GM12878 (cell line): Measurements from ENCODE around the gene INAFM1. TPM values are rescaled to one million over a fixed set of nuclear protein-coding genes. Genes with fewer than 3 reads are reported as not detected.
A peak's percentile ranks its signal among the peaks of the same experiment; 100 is the strongest.

Experiments
- BCL3 ChIP-seq: IDR thresholded peaks from 2 replicates; pipeline ENCODE4 v1.6.1; 2011; ENCODE audit warnings: borderline replicate concordance, low read depth, mild to moderate bottlenecking, moderate library complexity, low read length; ENCODE audit not compliant: insufficient read depth, poor library complexity, severe bottlenecking
- BCLAF1 ChIP-seq: fragments of 450-650 bp; IDR thresholded peaks from 2 replicates; pipeline ENCODE4 v1.6.1; 2017; ENCODE audit warnings: antibody characterized with exemption, mild to moderate bottlenecking, moderate library complexity
- BMI1 ChIP-seq: fragments of 450-650 bp; IDR thresholded peaks from 2 replicates; pipeline ENCODE4 v1.6.1; 2016; ENCODE audit warnings: mild to moderate bottlenecking, moderate library complexity, borderline replicate concordance
- CREB1 ChIP-seq: IDR thresholded peaks from 2 replicates; pipeline ENCODE4 v1.6.1; 2012; ENCODE audit warnings: low read depth, mild to moderate bottlenecking, inconsistent platforms
- DPF2 ChIP-seq: fragments of 450-650 bp; IDR thresholded peaks from 2 replicates; pipeline ENCODE4 v1.6.1; 2017; ENCODE audit warnings: mild to moderate bottlenecking
- EP300 ChIP-seq, 2 experiments: fragments of 150-350 bp in 1 of 2; IDR thresholded peaks; 2 replicates each; pipeline ENCODE4 v1.6.1; 2011 to 2012; ENCODE audit warnings: low read depth in 2 of 2, low read length in 2 of 2, borderline replicate concordance in 1 of 2, improper control_type of control experiment in 1 of 2, inconsistent platforms in 1 of 2; ENCODE audit not compliant: control insufficient read depth in 1 of 2
- HCFC1 ChIP-seq: fragments of 150-350 bp; IDR thresholded peaks from 2 replicates; pipeline ENCODE4 v1.6.1; 2014; ENCODE audit warnings: low read length
- HDAC2 ChIP-seq: fragments of 200-600 bp; sonication (generic); IDR thresholded peaks from 2 replicates; pipeline ENCODE4 v1.6.1; 2017
- HDAC6 ChIP-seq: fragments of 200-600 bp; sonication (generic); IDR thresholded peaks from one replicate; pipeline ENCODE4 v1.8.0; 2017; ENCODE audit warnings: antibody characterized with exemption; ENCODE audit not compliant: unreplicated experiment
- IRF5 ChIP-seq: fragments of 450-650 bp; IDR thresholded peaks from 2 replicates; pipeline ENCODE4 v1.6.1; 2017; ENCODE audit warnings: borderline replicate concordance
- JUNB ChIP-seq: IDR thresholded peaks from 2 replicates; pipeline ENCODE4 v1.6.1; 2016; ENCODE audit warnings: antibody characterized with exemption, mild to moderate bottlenecking
- KAT2A ChIP-seq: conservative IDR thresholded peaks from 2 replicates; pipeline ENCODE4 v1.6.1; 2011; ENCODE audit warnings: low read depth, low read length; ENCODE audit not compliant: control insufficient read depth
- LARP7 ChIP-seq: fragments of 450-650 bp; IDR thresholded peaks from 2 replicates; pipeline ENCODE4 v1.6.1; 2017; ENCODE audit warnings: mild to moderate bottlenecking
- MYC ChIP-seq: IDR thresholded peaks from 2 replicates; pipeline ENCODE4 v1.6.1; 2011; ENCODE audit warnings: mild to moderate bottlenecking, low read length, moderate library complexity, inconsistent platforms; ENCODE audit not compliant: insufficient read depth, insufficient replicate concordance, insufficient read length, severe bottlenecking
- NR2C2 ChIP-seq: IDR thresholded peaks from 2 replicates; pipeline ENCODE4 v1.6.1; 2011; ENCODE audit warnings: borderline replicate concordance, low read depth; ENCODE audit not compliant: control insufficient read depth, insufficient read length
- PAX5 ChIP-seq: IDR thresholded peaks from 2 replicates; pipeline ENCODE4 v1.6.1; 2011; ENCODE audit warnings: low read depth, low read length, borderline replicate concordance
- POLR2A ChIP-seq: IDR thresholded peaks from 2 replicates; pipeline ENCODE4 v1.6.1; 2011; ENCODE audit warnings: low read depth, mild to moderate bottlenecking, low read length
- RAD51 ChIP-seq: fragments of 450-650 bp; IDR thresholded peaks from 2 replicates; pipeline ENCODE4 v1.6.1; 2016; ENCODE audit warnings: moderate library complexity, mild to moderate bottlenecking, inconsistent platforms
- RELA ChIP-seq: fragments of 450-650 bp; IDR thresholded peaks from 2 replicates; pipeline ENCODE4 v1.8.0; 2014; ENCODE audit warnings: borderline replicate concordance; ENCODE audit not compliant: partially characterized antibody
- SRF ChIP-seq, 2 experiments: IDR thresholded peaks; 2 replicates each; pipeline ENCODE4 v1.6.1; 2011; ENCODE audit warnings: low read depth in 2 of 2, low read length in 2 of 2, mild to moderate bottlenecking in 1 of 2, moderate library complexity in 1 of 2
- STAT1 ChIP-seq: fragments of 450-650 bp; conservative IDR thresholded peaks from 2 replicates; pipeline ENCODE4 v1.6.1; 2014; ENCODE audit warnings: antibody characterized with exemption, mild to moderate bottlenecking
- TAF1 ChIP-seq: IDR thresholded peaks from 2 replicates; pipeline ENCODE4 v1.6.1; 2011; ENCODE audit warnings: mild to moderate bottlenecking, low read depth, low read length, borderline replicate concordance
- TARDBP ChIP-seq: IDR thresholded peaks from 2 replicates; pipeline ENCODE4 v1.6.1; 2016; ENCODE audit warnings: borderline replicate concordance
- TBL1XR1 ChIP-seq: IDR thresholded peaks from 2 replicates; pipeline ENCODE4 v1.6.1; 2012; ENCODE audit warnings: low read depth, low read length, improper control_type of control experiment
- ZBED1 ChIP-seq: IDR thresholded peaks from 2 replicates; pipeline ENCODE4 v1.6.1; 2016; ENCODE audit warnings: borderline replicate concordance
- ZNF24 ChIP-seq: fragments of 450-650 bp; IDR thresholded peaks from 2 replicates; pipeline ENCODE4 v1.6.1; 2017; ENCODE audit warnings: antibody characterized with exemption, mild to moderate bottlenecking
- ZSCAN29 ChIP-seq: fragments of 450-650 bp; IDR thresholded peaks from 2 replicates; pipeline ENCODE4 v1.6.1; 2017; ENCODE audit warnings: mild to moderate bottlenecking, moderate library complexity
- polyA plus RNA-seq, 11 experiments: library from polyadenylated mRNA; depleted of rRNA in 4 of 11; unstranded in 6 of 11; stranded (reverse) in 5 of 11; fragments of >200 nt; fragmentation: Nextera tagmentation in 4 of 11; fragmentation: Illumina TruSeq in 1 of 11; extraction: Ambion mirVana in 4 of 11; extraction: Trizol in 1 of 11; gene quantifications; 1 replicate in 1 of 11; 2 replicates in 10 of 11; pipeline versions ENCODE4 v1.2.1 to v1.2.3, GENCODE V29; 2011 to 2016; ENCODE audit warnings: inconsistent platforms in 2 of 11, missing spikeins in 2 of 11, low read depth in 1 of 11
- total RNA-seq, 4 experiments: library from RNA; depleted of rRNA in 3 of 4; stranded (reverse); fragments of >200 nt in 3 of 4; fragmentation: Illumina TruSeq in 1 of 4; extraction: Trizol in 1 of 4; gene quantifications; 2 replicates each; pipeline versions ENCODE4 v1.2.1 to v1.2.3, GENCODE V29; 2013 to 2021

Gene INAFM1
- total and polyA plus RNA-seq, 10 of the 15 experiments (the other 5 are each of a cell fraction or from before 2014, with no cell fraction given), result 0.57 to 6.8 (median 1.1) TPM; not detected in 1

GRCh38 chr19:47255879-47256692 lies 18.6 kb upstream of the INAFM1 start, which contains the start of gene CCDC9 (continued):
- no peak for TF ChIP-seq BCL3
- TF ChIP-seq EP300 (IDR thresholded peaks at IDR 0.05; ENCODE audit: borderline replicate concordance in 1 of 2, control insufficient read depth in 1 of 2, low read depth in 2 of 2, low read length in 2 of 2), result 0 out of 4 replicates have a peak, but pooled peaks of 1 of the 2 experiments have one; percentile 18
- peak; percentile 78 for TF ChIP-seq POLR2A
- no peak for TF ChIP-seq TARDBP
- TF ChIP-seq JUNB, result no peak
- TF ChIP-seq BCLAF1, result no peak
- peak; percentile 96 for TF ChIP-seq CREB1
- peak; percentile 81 for TF ChIP-seq DPF2
- TF ChIP-seq ZBED1, result no peak
- no peak for TF ChIP-seq MYC
- TF ChIP-seq NR2C2, result no peak
- TF ChIP-seq STAT1, result peak; percentile 78; the same call in 1 of the 2 replicates
- TF ChIP-seq RAD51, result peak; percentile 94
- TF ChIP-seq SRF (IDR thresholded peaks at IDR 0.05; ENCODE audit: low read depth in 2 of 2, low read length in 2 of 2), result peak; percentile 77 to 80; a peak in 3 of 4 replicates
- TF ChIP-seq ZNF24, result no peak
- TF ChIP-seq RELA, result peak; percentile 90
- no peak for TF ChIP-seq HDAC6
- TF ChIP-seq TAF1, result peak; percentile 76; the same call in 1 of the 2 replicates
- TF ChIP-seq HDAC2, result no peak
- peak; percentile 65 for TF ChIP-seq HCFC1
- peak; percentile 55; the same call in 1 of the 2 replicates for TF ChIP-seq TBL1XR1
- TF ChIP-seq KAT2A, result no peak
- TF ChIP-seq IRF5, result no peak
- no peak for TF ChIP-seq BMI1
- TF ChIP-seq LARP7, result peak; percentile 69
- TF ChIP-seq PAX5, result 0 out of 2 replicates have a peak, but pooled peaks have one; percentile 33
- TF ChIP-seq ZSCAN29, result no peak
